ENCODE data around the gene MYL3. TPM values are rescaled to one million over a fixed set of nuclear protein-coding genes. Genes with fewer than 3 reads are reported as not detected.
"Not testable (repeated sequence)": the region's sequence is repeated elsewhere in the genome, so short reads cannot be mapped to it uniquely, and the experiment has no call there.

Gene MYL3
- total and polyA plus RNA-seq, 9 donors: 0.63 to 10.8 (median 4.2) TPM

GRCh38 chr3:46829699-46830208, 33.5 kb downstream of the MYL3 start:
- Histone ChIP-seq H3K27me3 (no peaks in the 10 kb centered on the region), H3K4me1 (ENCODE audit: insufficient read depth) (no peaks in the 10 kb centered on the region), H3K27ac (no peak overlapping the region), H3K36me3 (no peaks in the 10 kb centered on the region), H3K9me3 (no peaks in the 10 kb centered on the region), H3K4me3 (no peak overlapping the region)
- intact Hi-C loops (cut with DNase I): no loop called here
- WGBS, 3 donors: 71 to 80% (median 76%) methylated on average over 4 of the region's 4 CpGs
- no peak for DNase-seq
- TF ChIP-seq POLR2A (IDR thresholded peaks at IDR 0.05): no peak
- TF ChIP-seq, protein P1, sequence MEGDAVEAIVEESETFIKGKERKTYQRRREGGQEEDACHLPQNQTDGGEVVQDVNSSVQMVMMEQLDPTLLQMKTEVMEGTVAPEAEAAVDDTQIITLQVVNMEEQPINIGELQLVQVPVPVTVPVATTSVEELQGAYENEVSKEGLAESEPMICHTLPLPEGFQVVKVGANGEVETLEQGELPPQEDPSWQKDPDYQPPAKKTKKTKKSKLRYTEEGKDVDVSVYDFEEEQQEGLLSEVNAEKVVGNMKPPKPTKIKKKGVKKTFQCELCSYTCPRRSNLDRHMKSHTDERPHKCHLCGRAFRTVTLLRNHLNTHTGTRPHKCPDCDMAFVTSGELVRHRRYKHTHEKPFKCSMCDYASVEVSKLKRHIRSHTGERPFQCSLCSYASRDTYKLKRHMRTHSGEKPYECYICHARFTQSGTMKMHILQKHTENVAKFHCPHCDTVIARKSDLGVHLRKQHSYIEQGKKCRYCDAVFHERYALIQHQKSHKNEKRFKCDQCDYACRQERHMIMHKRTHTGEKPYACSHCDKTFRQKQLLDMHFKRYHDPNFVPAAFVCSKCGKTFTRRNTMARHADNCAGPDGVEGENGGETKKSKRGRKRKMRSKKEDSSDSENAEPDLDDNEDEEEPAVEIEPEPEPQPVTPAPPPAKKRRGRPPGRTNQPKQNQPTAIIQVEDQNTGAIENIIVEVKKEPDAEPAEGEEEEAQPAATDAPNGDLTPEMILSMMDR (IDR thresholded peaks at IDR 0.05): no peak
- no peak for TF ChIP-seq EP300 (IDR thresholded peaks at IDR 0.05)

GRCh38 chr3:46825450-46825849, 37.8 kb downstream of the MYL3 start:
- Histone ChIP-seq H3K36me3 (no peaks in the 10 kb centered on the region), H3K4me3 (no peak overlapping the region), H3K4me1 (ENCODE audit: insufficient read depth) (no peaks in the 10 kb centered on the region), H3K27ac (no peak overlapping the region), H3K27me3 (no peaks in the 10 kb centered on the region), H3K9me3 (no peaks in the 10 kb centered on the region)
- WGBS, 3 donors: 63 to 81% (median 67%) methylated on average over 2 of the region's 2 CpGs
- no peak for DNase-seq
- TF ChIP-seq POLR2A (IDR thresholded peaks at IDR 0.05) (no peak), EP300 (IDR thresholded peaks at IDR 0.05) (no peak)
- TF ChIP-seq, protein P1 (IDR thresholded peaks at IDR 0.05): no peak
- intact Hi-C loops (cut with DNase I): no loop called here

DNA sequence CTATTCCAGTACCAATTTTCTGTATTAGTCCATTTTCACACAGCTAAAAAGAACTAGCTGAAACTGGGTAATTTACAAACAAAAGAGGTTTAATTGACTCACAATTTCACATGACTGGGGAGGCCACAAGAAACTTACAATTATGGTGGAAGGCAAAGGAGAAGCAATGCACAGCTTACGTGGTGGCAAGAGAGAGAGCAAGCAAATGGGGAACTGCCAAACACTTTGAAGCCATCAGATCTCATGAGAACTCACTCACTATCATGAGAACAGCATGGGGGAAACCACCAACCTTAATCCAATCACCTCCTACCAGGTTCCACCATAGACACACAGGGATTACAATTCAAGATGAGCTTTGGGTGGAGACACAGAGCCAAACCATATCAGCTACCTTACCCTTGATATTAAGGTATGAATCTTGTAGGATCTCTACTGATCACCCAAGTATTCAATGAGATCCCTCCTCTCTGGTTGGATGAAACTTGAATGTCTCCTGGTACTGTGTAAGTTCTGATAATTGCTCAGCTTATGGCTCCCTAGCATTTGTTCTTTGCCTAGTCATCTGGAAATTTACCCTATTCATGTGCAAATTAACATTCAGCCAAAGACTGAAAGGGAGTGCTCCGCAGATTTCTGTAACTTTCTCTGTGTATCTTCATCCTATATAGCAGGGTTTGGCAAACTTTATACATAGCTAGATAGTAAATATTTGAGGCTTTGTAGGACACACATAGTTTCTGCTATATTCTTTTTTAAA, 38.9 kb downstream of the MYL3 start:
- TF ChIP-seq POLR2A (IDR thresholded peaks at IDR 0.05) (no peak), EP300 (IDR thresholded peaks at IDR 0.05) (no peak)
- TF ChIP-seq, protein P1 (IDR thresholded peaks at IDR 0.05): no peak
- Histone ChIP-seq H3K9me3 (no peaks in the 10 kb centered on the region), H3K4me3 (no peak overlapping the region), H3K36me3 (no peaks in the 10 kb centered on the region), H3K27me3 (no peaks in the 10 kb centered on the region), H3K4me1 (ENCODE audit: insufficient read depth) (no peaks in the 10 kb centered on the region), H3K27ac (no peak overlapping the region)
- 75 to 89% (median 78%) methylated on average over 2 of the region's 2 CpGs for WGBS, 3 donors
- DNase-seq: no peak
- intact Hi-C loops (cut with DNase I): no loop called here

DNA sequence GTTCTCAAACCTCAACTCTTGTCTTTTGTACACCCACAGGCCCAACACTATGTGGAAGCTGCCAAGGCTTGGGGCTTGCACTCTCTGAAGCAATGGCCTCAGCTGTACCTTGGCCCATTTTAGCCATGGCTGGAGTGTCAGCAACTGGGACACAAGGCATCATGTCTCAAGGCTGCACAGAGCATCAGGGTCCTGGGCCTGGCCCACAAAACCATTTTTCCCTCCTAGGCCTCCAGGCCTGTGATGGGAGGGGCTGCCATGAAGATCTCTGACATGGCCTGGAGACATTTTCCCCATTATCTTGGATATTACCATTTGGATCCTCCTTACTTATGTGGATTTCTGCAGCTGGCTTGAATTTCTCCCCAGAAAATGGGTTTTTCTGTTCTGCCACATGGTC, 39.9 kb downstream of the MYL3 start:
- DNase-seq; H3K9me3 ChIP-seq; H3K4me3 ChIP-seq; H3K27me3 ChIP-seq; intact Hi-C loops (cut with DNase I); H3K36me3 ChIP-seq; H3K27ac ChIP-seq; H3K4me1 ChIP-seq (ENCODE audit: insufficient read depth): not testable (repeated sequence)

- WGBS, 3 donors: 74 to 87% (median 85%) methylated on average over 1 of the region's 1 CpG
- Histone ChIP-seq H3K9me3 (no peaks in the 10 kb centered on the region), H3K27me3 (no peaks in the 10 kb centered on the region), H3K36me3 (no peaks in the 10 kb centered on the region), H3K27ac (no peak overlapping the region), H3K4me1 (ENCODE audit: insufficient read depth) (no peaks in the 10 kb centered on the region), H3K4me3 (no peak overlapping the region)
- no peak for DNase-seq
- TF ChIP-seq, protein P1 (IDR thresholded peaks at IDR 0.05): no peak
- TF ChIP-seq POLR2A (IDR thresholded peaks at IDR 0.05) (no peak), EP300 (IDR thresholded peaks at IDR 0.05) (no peak)
- intact Hi-C loops (cut with DNase I): no loop called here
Observed at GRCh38 chr3:46821553-46821952, 41.7 kb downstream of the MYL3 start.
